IPS-15b (cell line): ENCODE measurements around the gene SLC25A44.
"Not testable (repeated sequence)": the region's sequence is repeated elsewhere in the genome, so short reads cannot be mapped to it uniquely, and the experiment has no call there.

Experiments used
- H3K27me3 ChIP-seq: one replicate; pipeline ENCODE4 v1.6.1; 2013; ENCODE audit warnings: low read length; ENCODE audit not compliant: control insufficient read depth, insufficient read depth
- H3K36me3 ChIP-seq: one replicate; pipeline ENCODE4 v1.6.1; 2013; ENCODE audit warnings: low read length; ENCODE audit not compliant: control insufficient read depth, insufficient read depth
- H3K4me1 ChIP-seq: one replicate; pipeline ENCODE4 v1.6.1; 2013; ENCODE audit warnings: mild to moderate bottlenecking, low read length; ENCODE audit not compliant: control insufficient read depth, insufficient read depth
- H3K4me3 ChIP-seq: one replicate; pipeline ENCODE4 v1.5.1; 2013; ENCODE audit warnings: low read depth, low read length
- H3K9ac ChIP-seq: one replicate; pipeline ENCODE4 v1.6.1; 2013; ENCODE audit warnings: low read depth, mild to moderate bottlenecking, low read length
- H3K9me3 ChIP-seq: one replicate; pipeline ENCODE4 v1.6.1; 2013; ENCODE audit warnings: mild to moderate bottlenecking, low read length; ENCODE audit not compliant: control insufficient read depth, insufficient read depth

Gene SLC25A44

DNA sequence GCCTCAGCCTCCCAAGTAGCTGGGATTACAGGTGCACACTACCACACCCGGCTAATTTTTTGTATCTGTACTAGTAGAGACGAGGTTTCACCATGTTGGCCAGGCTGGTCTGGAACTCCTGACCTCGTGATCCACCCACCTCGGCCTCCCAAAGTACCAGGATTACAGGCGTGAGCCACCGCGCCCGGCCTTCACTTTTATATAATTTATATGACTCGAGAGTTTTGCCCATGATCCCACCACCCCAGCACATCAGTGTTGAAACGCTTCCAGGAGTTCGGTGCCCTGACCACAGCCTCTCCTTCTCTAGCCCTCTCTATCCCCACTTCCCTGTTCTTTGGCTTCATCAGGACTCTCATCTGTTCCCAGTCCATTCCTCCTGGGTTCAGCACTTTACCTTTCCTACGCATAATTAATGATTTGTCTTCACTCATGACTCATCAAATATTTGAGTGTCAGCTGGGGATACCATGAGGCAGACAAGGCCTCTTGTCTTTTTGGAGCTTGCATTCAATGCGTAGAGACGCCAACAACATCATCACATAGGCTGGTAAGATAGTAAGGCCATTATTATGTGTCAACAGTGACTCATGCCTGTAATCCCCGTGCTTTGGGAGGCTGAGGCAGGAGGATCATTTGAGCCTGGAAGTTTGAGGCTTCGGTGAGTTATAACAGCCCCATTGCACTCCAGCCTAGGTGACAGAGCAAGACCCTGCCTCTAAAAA is 20.3 kb downstream of the SLC25A44 start:
- Histone ChIP-seq H3K9ac (peak overlapping the region; percentile 24), H3K4me3 (peak overlapping the region; percentile 99), H3K27me3 (no peaks in the 10 kb centered on the region), H3K36me3 (peaks cover 5% of the 10 kb centered on the region), H3K9me3 (no peaks in the 10 kb centered on the region), H3K4me1 (peaks cover 2% of the 10 kb centered on the region)

DNA sequence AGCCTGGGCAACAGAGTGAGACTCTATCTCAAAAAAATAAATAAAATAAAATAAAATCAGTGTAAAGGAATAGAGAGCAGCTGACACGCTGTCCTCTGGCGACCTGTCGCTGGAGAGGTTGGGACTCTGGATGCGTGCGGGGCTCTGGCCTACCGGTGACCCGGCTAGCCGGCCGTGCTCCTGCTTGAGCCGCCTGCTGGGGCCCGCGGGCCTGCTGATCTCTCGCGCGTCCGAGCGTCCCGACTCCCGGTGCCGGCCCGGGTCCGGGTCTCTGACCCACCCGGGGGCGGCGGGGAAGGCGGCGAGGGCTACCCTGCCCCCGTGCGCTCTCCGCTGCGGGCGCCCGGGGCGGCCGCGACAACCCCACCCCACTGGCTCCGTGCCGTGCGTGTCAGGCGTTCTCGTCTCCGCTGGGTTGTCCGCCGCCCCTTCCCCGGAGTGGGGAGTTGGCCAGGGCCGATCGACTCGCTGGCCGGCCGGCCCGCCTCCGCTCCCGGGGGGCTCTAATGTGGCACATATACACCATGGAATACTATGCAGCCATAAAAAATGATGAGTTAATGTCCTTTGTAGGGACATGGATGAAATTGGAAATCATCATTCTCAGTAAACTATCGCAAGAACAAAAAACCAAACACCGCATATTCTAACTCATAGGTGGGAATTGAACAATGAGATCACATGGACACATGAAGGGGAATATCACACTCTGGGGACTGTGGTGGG is 22.6 kb downstream of the SLC25A44 start:
- H3K9me3 ChIP-seq, H3K27me3 ChIP-seq, H3K36me3 ChIP-seq, H3K4me3 ChIP-seq, H3K4me1 ChIP-seq, H3K9ac ChIP-seq: not testable (repeated sequence)

DNA sequence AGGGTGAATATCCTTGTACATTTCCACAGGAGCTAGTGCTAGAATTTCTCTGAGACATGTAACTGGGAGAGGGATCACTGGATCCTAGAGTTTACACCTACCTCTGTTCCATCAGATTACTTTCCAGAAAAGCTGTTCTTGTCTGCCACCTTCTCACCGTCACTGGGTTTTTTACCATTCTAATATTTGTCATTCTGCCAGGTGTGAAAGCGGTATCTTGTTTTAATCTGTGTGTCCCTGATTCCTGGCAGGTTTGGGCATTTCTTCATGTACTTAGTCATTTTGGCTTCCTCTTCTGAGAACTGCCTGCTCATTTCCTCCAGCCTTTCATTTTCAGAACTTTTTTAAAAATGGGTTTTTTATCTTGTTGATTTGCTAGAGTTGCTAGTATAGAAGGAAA is 24.0 kb downstream of the SLC25A44 start:
- H3K9me3 ChIP-seq: no peaks in the 10 kb centered on the region
- H3K4me1 ChIP-seq: peaks cover 2% of the 10 kb centered on the region
- H3K27me3 ChIP-seq: no peaks in the 10 kb centered on the region
- no peak overlapping the region for H3K9ac ChIP-seq
- H3K4me3 ChIP-seq: no peak overlapping the region
- peaks cover 10% of the 10 kb centered on the region for H3K36me3 ChIP-seq

DNA sequence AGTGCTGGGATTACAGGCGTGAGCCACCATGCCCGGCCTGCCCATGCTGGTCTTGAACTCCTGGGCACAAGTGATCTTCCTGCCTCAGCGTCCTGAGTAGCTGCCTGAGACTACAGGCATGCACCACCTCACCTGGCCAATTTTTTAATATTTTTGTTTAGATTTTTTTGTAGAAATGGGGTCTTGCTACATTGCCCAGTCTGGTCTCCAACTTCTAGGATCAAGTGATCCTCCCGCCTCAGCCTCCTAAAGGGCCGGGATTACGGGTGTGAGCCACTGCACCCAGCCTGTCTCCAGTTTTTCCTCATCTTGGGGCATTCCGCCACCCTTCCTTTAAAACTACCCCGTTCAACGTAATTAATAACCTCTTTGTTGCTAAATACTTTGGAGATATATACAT is 26.3 kb downstream of the SLC25A44 start:
- Histone ChIP-seq H3K4me1 (no peaks in the 10 kb centered on the region), H3K9ac (no peak overlapping the region), H3K9me3 (no peaks in the 10 kb centered on the region), H3K27me3 (no peaks in the 10 kb centered on the region), H3K4me3 (no peak overlapping the region), H3K36me3 (peaks cover 17% of the 10 kb centered on the region)

DNA sequence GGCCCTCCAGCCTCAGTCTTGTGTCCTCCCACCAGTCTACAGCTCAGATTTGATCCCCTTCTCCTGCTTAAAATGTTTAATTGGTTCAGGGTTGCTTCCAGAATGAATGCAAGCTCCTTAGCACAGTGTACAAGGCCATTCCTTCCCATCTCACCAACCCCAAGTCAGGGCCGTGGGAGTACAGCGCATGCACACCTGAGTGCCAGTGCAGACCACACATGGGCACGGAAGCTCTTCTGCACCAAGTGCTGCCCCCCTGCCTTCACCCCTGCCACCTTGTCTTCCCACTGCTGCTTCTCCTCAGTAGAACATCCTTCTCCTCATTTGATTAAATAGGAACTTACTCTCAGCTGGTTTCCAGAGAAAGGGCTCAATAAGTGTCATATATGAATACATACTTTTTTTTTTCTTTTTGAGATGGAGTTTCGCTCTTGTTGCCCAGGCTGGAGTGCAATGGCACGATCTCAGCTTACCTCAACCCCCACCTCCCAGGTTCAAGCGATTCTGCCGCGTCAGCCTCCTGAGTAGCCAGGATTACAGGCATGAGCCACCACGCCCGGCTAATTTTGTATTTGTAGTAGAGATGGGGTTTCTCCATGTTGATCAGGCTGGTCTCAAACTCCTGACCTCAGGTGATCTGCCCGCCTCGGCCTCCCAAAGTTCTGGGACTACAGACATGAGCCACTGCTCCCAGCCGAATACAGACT is 28.2 kb downstream of the SLC25A44 start:
- Histone ChIP-seq H3K36me3 (peaks cover 19% of the 10 kb centered on the region), H3K9ac (no peak overlapping the region), H3K9me3 (no peaks in the 10 kb centered on the region), H3K27me3 (no peaks in the 10 kb centered on the region), H3K4me3 (no peak overlapping the region), H3K4me1 (no peaks in the 10 kb centered on the region)

DNA sequence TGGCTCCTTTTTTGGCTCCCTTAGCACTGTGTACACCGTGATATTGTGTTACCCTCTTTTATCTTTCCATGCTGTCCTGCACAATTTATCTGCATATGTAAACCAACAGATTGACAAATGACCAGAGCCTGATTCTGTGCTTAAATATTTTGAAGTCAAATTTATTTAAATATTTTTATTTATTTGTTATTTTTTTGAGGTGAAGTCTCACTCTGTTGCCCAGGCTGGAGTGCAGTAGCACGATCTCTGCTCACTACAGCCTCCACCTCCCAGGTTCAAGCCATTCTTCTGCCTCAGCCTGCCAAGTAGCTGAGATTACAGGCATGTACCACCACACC is 31.7 kb downstream of the SLC25A44 start:
- peaks cover 26% of the 10 kb centered on the region for H3K36me3 ChIP-seq
- H3K9ac ChIP-seq: no peak overlapping the region

DNA sequence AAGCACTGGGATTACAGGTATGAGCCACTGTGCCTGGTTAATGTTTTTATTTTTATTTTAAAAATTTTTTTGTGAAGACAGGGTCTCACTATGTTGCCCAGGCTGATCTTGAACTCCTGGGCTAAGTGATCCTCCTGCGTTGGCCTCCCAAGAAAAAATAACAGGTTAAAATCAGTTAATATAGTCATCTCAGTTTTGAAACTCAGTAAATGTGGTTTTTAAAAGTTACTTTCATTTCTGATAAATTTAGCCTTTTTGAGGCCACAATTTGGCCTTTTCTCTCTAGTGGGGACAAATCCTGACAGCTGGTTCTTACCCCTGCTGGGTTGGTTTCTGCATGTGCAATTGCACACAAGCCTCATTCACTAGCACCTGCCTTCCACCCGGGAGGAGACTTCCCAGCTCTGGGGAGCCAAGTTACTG is 32.2 kb downstream of the SLC25A44 start:
- no peak overlapping the region for H3K9ac ChIP-seq
- no peaks in the 10 kb centered on the region for H3K4me1 ChIP-seq
- H3K4me3 ChIP-seq: no peak overlapping the region
- H3K36me3 ChIP-seq: peaks cover 24% of the 10 kb centered on the region
- no peaks in the 10 kb centered on the region for H3K9me3 ChIP-seq
- no peaks in the 10 kb centered on the region for H3K27me3 ChIP-seq

More for the DNA sequence above, 31.7 kb downstream of the SLC25A44 start:
- Histone ChIP-seq H3K27me3 (no peaks in the 10 kb centered on the region), H3K4me3 (no peak overlapping the region), H3K4me1 (no peaks in the 10 kb centered on the region), H3K9me3 (no peaks in the 10 kb centered on the region)

DNA sequence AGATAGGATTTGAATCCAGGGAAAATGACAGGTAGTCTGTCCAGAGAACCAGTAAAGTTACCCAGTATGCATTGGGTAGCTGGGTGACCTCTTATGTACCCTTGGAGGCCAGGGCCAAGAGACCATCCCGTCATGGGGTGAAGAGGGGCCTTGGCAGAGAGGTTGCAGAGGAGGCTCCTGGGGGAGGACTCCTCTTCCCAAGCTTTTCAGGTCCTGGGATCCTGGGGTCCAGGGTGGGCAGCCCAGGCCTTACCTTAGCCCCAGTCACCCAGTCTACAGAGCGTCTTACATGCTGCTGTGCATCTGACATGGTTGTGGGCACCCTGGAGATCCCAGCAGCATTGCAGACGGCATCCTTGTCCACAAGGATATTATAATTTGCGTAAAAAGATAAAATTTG is 32.9 kb downstream of the SLC25A44 start:
- Histone ChIP-seq H3K36me3 (peaks cover 19% of the 10 kb centered on the region), H3K4me1 (no peaks in the 10 kb centered on the region), H3K4me3 (no peak overlapping the region), H3K27me3 (no peaks in the 10 kb centered on the region), H3K9me3 (no peaks in the 10 kb centered on the region), H3K9ac (no peak overlapping the region)

DNA sequence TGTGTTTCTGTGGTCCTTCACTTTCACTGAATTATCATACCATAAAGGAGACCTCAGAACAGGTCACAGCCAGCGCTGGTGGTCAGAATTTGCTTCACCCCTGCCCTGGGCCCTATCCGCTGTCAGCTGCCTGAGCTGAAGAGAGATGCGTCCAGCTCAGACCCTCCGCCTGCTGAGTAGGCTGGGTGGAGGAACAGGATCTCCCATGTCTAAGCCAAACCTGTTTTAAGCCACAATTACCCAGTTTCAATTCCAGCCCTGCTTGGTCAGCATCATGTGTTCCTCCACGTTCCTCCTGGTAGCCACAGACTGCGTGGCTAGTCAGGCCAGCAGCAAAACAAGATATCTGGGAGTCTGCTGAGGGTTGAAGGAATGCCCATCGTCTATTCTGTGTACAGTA is 34.6 kb downstream of the SLC25A44 start:
- H3K9ac ChIP-seq: no peak overlapping the region

DNA sequence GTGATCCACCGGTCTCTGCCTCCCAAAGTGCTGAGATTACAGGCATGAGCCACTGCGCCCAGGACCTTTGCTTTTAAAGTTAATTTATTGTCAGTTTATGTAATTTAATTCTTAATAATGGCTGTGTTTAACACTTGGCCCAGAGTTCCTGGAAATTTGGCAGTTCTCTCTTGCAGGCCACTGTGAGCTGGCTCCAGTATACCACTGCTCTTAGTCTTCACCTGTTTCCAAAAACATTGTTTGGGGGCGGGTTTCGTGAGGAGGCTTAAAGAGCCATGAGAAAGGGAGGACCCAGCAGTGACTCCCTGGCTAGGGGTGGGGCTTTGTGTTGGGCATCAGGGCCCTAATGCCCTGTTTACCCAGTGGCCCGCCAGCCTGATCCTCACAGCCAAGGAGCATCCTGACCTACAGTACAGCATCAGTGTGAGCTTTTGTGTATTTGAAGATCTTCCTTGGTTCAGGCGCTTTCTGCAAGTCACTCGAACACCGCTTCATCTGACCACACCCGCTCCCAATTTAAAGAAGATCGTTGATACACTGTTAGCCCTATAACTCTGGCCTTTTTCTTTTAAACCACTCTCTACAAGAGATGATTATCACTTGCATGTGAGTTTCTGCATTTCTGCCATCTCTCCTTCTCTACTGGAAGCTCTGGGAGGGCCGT is 36.0 kb downstream of the SLC25A44 start:
- H3K4me3 ChIP-seq: no peak overlapping the region
- H3K4me1 ChIP-seq: no peaks in the 10 kb centered on the region
- no peaks in the 10 kb centered on the region for H3K27me3 ChIP-seq
- peaks cover 13% of the 10 kb centered on the region for H3K36me3 ChIP-seq
- no peak overlapping the region for H3K9ac ChIP-seq
- H3K9me3 ChIP-seq: no peaks in the 10 kb centered on the region

More for the DNA sequence above, 34.6 kb downstream of the SLC25A44 start:
- no peaks in the 10 kb centered on the region for H3K27me3 ChIP-seq
- peaks cover 16% of the 10 kb centered on the region for H3K36me3 ChIP-seq
- no peaks in the 10 kb centered on the region for H3K4me1 ChIP-seq
- H3K9me3 ChIP-seq: no peaks in the 10 kb centered on the region
- no peak overlapping the region for H3K4me3 ChIP-seq

DNA sequence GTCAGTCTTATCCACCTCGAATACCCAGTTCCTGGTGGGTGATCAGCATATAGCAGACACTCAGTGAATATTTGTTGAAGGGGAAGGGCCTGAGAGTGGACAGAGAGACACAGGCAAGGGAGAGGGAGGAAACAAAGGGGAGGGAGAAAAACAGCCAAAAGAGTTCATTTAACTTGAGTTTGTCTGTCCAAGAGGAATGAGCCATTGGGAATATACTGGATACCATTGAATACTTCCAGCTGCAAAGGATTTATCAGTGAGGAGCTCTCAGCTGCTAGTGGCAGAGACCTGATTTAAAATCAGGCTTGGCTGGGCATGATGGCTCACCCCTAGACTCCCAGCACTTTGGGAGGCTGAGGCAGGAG is 36.6 kb downstream of the SLC25A44 start:
- H3K27me3 ChIP-seq: no peaks in the 10 kb centered on the region
- H3K9me3 ChIP-seq: no peaks in the 10 kb centered on the region
- peaks cover 13% of the 10 kb centered on the region for H3K36me3 ChIP-seq

More for the DNA sequence above, 36.6 kb downstream of the SLC25A44 start:
- Histone ChIP-seq H3K4me3 (no peak overlapping the region), H3K4me1 (no peaks in the 10 kb centered on the region), H3K9ac (no peak overlapping the region)
